ENCODE data around the gene FMO2.

DNA sequence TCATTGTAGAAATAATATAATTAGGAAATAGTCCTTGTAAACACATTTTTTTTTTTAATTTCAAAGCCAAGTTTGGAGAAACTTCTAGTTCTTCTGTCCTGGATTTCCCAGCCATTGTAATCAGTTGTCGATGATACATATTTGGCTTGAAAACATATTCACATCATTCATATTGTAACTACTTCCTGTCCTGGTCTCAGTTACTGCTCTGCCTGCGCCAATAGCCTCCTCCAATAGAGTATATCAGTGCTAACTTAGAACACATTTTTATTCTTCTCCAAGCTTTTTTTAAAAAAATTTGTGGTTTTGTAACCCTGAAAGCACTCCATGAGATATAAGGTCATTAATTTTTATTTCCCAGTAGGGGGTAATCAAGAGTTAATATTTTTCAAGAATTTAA, 46.1 kb upstream of the FMO2 start:
- TF ChIP-seq EZH2phosphoT487 (IDR thresholded peaks at IDR 0.05; ENCODE audit: insufficient read depth, low read depth): no peak
- no peak for TF ChIP-seq EZH2 (IDR thresholded peaks at IDR 0.05; ENCODE audit: insufficient read depth, poor library complexity, severe bottlenecking)

Data from GM23248 (cell line).